ENCODE data around the gene ABTB1.

GRCh38 chr3:127673191-127674100 is 694 bp downstream of the ABTB1 start:
- TF ChIP-seq CTCF (IDR thresholded peaks at IDR 0.05; ENCODE audit: low read depth, low read length, missing input control) (no peak), EGR1 (IDR thresholded peaks at IDR 0.05; ENCODE audit: low read depth in 2 of 2) (no peak), REST (IDR thresholded peaks at IDR 0.05) (no peak), MAX (IDR thresholded peaks at IDR 0.05) (no peak), JUND (IDR thresholded peaks at IDR 0.05) (no peak), TAF1 (conservative IDR thresholded peaks at IDR 0.05) (no peak)

Data from liver (tissue), 3 donors.